Esophagus (tissue), 2 donors: Measurements from ENCODE around the gene OR2B2. TPM values are rescaled to one million over a fixed set of nuclear protein-coding genes. Genes with fewer than 3 reads are reported as not detected.

Experiments used
- H3K27ac ChIP-seq, 2 donors: one replicate each; pipeline ENCODE4 v1.5.1; 2013; ENCODE audit warnings: low read depth in 2 of 2, mild to moderate bottlenecking in 2 of 2, inconsistent platforms in 1 of 2, low read length in 1 of 2, moderate library complexity in 1 of 2
- H3K27me3 ChIP-seq, 2 donors: one replicate each; pipeline ENCODE4 v1.6.1; 2013; ENCODE audit warnings: low read length in 2 of 2, control low read depth in 1 of 2, mild to moderate bottlenecking in 1 of 2; ENCODE audit not compliant: insufficient read depth in 2 of 2, control insufficient read depth in 1 of 2
- H3K36me3 ChIP-seq, 2 donors: one replicate each; pipeline ENCODE4 v1.6.1; 2013; ENCODE audit warnings: low read length in 1 of 2; ENCODE audit not compliant: control insufficient read depth in 2 of 2, insufficient read depth in 2 of 2
- H3K4me1 ChIP-seq, 2 donors: one replicate each; pipeline ENCODE4 v1.6.1; 2013; ENCODE audit warnings: low read length in 1 of 2; ENCODE audit not compliant: control insufficient read depth in 2 of 2, insufficient read depth in 2 of 2
- H3K4me3 ChIP-seq, 2 donors: one replicate each; pipeline ENCODE4 v1.5.1; 2013; ENCODE audit warnings: low read length in 2 of 2, mild to moderate bottlenecking in 2 of 2, low read depth in 1 of 2, moderate library complexity in 1 of 2
- H3K9me3 ChIP-seq, 2 donors: one replicate each; pipeline ENCODE4 v1.6.1; 2013; ENCODE audit warnings: mild to moderate bottlenecking in 2 of 2, low read depth in 1 of 2, low read length in 1 of 2, moderate library complexity in 1 of 2; ENCODE audit not compliant: control insufficient read depth in 2 of 2, insufficient read depth in 1 of 2
- whole genome bisulfite sequencing, 2 donors: extraction: QIAGEN DNeasy Blood & Tissue Kit; methylation state at CpG; one replicate each; pipeline ENCODE4 v1.1.7; 2013; 5-methylcytosine and 5-hydroxymethylcytosine counted together
- polyA plus RNA-seq, 2 donors: library from polyadenylated mRNA; stranded (reverse); fragments of 200-250 nt; gene quantifications; one replicate each; pipeline ENCODE4 v1.2.3, GENCODE V29; 2013
- donor health status: healthy with polysubstance abuse.
- donor health status: Bipolar disorder and iron deficiency.

The OR2B2 gene
- polyA plus RNA-seq, 2 donors = not detected

GRCh38 chr6:27888566-27888965 is 23.6 kb downstream of the OR2B2 start:
- Histone ChIP-seq H3K9me3 (no peaks in the 10 kb centered on the region), H3K4me1 (no peaks in the 10 kb centered on the region), H3K27ac (no peak overlapping the region), H3K36me3 (no peaks in the 10 kb centered on the region), H3K27me3 (no peaks in the 10 kb centered on the region), H3K4me3 (no peak overlapping the region)
- 84% methylated on average over 2 of the region's 2 CpGs for WGBS, 2 donors

GRCh38 chr6:27886073-27886472 is 26.1 kb downstream of the OR2B2 start:
- 85 to 87% methylated on average over 3 of the region's 3 CpGs for WGBS, 2 donors
- Histone ChIP-seq H3K27ac (no peak overlapping the region), H3K4me3 (no peak overlapping the region), H3K27me3 (no peaks in the 10 kb centered on the region), H3K9me3 (no peaks in the 10 kb centered on the region), H3K36me3 (no peaks in the 10 kb centered on the region), H3K4me1 (no peaks in the 10 kb centered on the region)

- WGBS, 2 donors = 94 to 98% methylated on average over 1 of the region's 1 CpG
- no peak overlapping the region for H3K4me3 ChIP-seq
- H3K27me3 ChIP-seq = no peaks in the 10 kb centered on the region
- H3K4me1 ChIP-seq = no peaks in the 10 kb centered on the region
- H3K9me3 ChIP-seq = no peaks in the 10 kb centered on the region
- H3K27ac ChIP-seq = no peak overlapping the region
- no peaks in the 10 kb centered on the region for H3K36me3 ChIP-seq
Measured at GRCh38 chr6:27883136-27883535, 29.1 kb downstream of the OR2B2 start.

- no peaks in the 10 kb centered on the region for H3K4me1 ChIP-seq
- H3K27me3 ChIP-seq = no peaks in the 10 kb centered on the region
- H3K27ac ChIP-seq = no peak overlapping the region
- no peak overlapping the region for H3K4me3 ChIP-seq
- 84 to 85% methylated on average over 5 of the region's 5 CpGs for WGBS, 2 donors
- H3K9me3 ChIP-seq = no peaks in the 10 kb centered on the region
- no peaks in the 10 kb centered on the region for H3K36me3 ChIP-seq
Measured at GRCh38 chr6:27882624-27883023, 29.6 kb downstream of the OR2B2 start.

- Histone ChIP-seq H3K9me3 (no peaks in the 10 kb centered on the region), H3K4me1 (no peaks in the 10 kb centered on the region), H3K27ac (no peak overlapping the region), H3K27me3 (no peaks in the 10 kb centered on the region), H3K4me3 (no peak overlapping the region), H3K36me3 (no peaks in the 10 kb centered on the region)
- 82 to 87% methylated on average over 5 of the region's 5 CpGs for WGBS, 2 donors
Measured at GRCh38 chr6:27879837-27880236, 32.4 kb downstream of the OR2B2 start.

- Histone ChIP-seq H3K27me3 (no peaks in the 10 kb centered on the region), H3K27ac (peak overlapping the region; percentile 89 to 97), H3K4me1 (no peaks in the 10 kb centered on the region), H3K36me3 (no peaks in the 10 kb centered on the region), H3K9me3 (no peaks in the 10 kb centered on the region), H3K4me3 (peak overlapping the region in 1 of 2 donors; percentile 55)
- 74 to 79% methylated on average over 8 of the region's 8 CpGs for WGBS, 2 donors
Measured at GRCh38 chr6:27874016-27874415, 38.2 kb downstream of the OR2B2 start.

- WGBS, 2 donors = 1 to 2% methylated on average over 50 of the region's 50 CpGs
- Histone ChIP-seq H3K27ac (peak overlapping the region; percentile 89 to 97), H3K4me3 (peak overlapping the region; percentile 40 to 55), H3K27me3 (no peaks in the 10 kb centered on the region), H3K36me3 (no peaks in the 10 kb centered on the region), H3K9me3 (no peaks in the 10 kb centered on the region), H3K4me1 (no peaks in the 10 kb centered on the region)
Measured at GRCh38 chr6:27873021-27873940, 38.9 kb downstream of the OR2B2 start.

- no peaks in the 10 kb centered on the region for H3K4me1 ChIP-seq
- H3K9me3 ChIP-seq = no peaks in the 10 kb centered on the region
- WGBS, 2 donors = 1% methylated on average over 16 of the region's 16 CpGs
- H3K36me3 ChIP-seq = no peaks in the 10 kb centered on the region
- H3K4me3 ChIP-seq = peak overlapping the region; percentile 40 to 55
- no peaks in the 10 kb centered on the region for H3K27me3 ChIP-seq
- peak overlapping the region; percentile 89 to 97 for H3K27ac ChIP-seq
Measured at GRCh38 chr6:27872642-27873020, 39.6 kb downstream of the OR2B2 start.

- H3K36me3 ChIP-seq = no peaks in the 10 kb centered on the region
- no peaks in the 10 kb centered on the region for H3K27me3 ChIP-seq
- no peaks in the 10 kb centered on the region for H3K4me1 ChIP-seq
- peak overlapping the region; percentile 88 to 93 for H3K27ac ChIP-seq
- H3K4me3 ChIP-seq = peak overlapping the region; percentile 55 to 71
- 2% methylated on average over 49 of the region's 49 CpGs for WGBS, 2 donors
- H3K9me3 ChIP-seq = no peaks in the 10 kb centered on the region
Measured at GRCh38 chr6:27871924-27872638, 40.1 kb downstream of the OR2B2 start.
